ENCODE data around the gene RSPH10B.
"Not testable (repeated sequence)": the region's sequence is repeated elsewhere in the genome, so short reads cannot be mapped to it uniquely, and the experiment has no call there.

RSPH10B gene

DNA sequence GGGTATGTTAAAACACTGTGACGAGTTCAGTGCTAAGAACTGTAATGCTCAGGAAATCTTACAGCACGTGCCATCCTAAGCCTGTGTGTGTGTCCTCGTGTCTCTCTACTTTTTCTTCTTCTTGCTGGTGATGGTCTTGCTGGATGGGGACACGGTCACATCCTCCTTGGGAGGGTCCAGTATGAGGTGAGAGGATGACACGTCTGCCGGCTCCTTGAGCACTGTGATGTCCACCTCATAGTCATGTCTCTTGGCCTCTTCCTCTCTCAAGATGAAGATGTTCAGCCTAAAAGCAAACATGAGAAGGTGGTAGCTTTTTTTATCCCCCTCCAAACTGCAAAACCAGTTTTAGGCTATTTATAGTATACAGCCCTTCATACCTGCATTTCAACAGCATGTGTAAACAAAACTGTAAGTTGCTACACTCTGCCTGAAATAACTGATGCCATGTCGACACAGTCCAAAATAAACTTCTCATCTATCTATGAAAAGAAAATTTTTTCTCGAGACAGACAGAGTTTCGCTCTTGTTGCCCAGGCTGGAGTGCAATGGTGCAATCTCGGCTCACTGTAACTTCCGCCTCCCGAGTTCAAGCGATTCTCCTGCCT lies 44.1 kb downstream of the RSPH10B start:
- DNase-seq (ENCODE audit: low read depth in 3 of 3), result not testable (repeated sequence)

- not testable (repeated sequence) for DNase-seq (ENCODE audit: low read depth in 3 of 3)
Observed at GRCh38 chr7:5924630-5925029, 45.9 kb downstream of the RSPH10B start.

DNA sequence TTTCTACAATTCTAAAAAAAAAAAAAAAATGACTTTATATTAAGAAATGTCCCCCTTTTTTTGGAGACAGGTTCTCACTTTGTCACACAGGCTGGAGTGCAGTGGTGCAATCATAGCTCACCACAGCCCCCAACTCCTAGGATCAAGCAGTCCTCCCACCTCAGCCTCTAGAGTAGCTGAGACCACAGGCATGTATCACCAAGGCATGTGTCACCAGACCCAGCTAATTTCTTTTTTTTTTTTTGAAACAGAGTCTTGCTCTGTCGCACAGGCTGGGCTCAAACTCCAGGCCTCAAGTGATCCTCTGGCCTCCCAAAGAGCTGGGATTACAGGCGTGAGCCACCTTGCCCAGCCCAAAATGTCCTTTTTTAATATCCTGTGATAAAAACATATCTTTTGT lies 46.3 kb downstream of the RSPH10B start:
- DNase-seq (ENCODE audit: low read depth in 3 of 3), result not testable (repeated sequence)

DNA sequence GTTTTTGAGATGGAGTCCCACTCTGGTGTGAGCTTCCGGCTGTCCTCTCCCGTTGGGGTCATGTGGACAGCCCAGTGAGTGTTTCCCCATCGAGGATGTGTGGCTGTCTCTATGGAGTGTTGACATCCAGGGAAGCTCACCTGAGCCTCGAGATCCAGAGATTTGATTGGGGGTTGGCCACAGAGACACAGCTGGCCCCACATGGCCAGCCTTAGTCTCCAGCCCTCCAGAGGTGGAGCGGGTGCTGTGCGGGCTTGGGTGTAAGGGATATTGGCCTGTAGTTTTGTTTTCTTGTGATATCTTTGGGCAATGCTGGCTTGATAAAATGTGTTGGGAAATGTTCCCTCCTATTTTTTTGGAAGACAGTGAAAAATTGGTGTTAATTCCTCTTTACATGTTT lies 54.0 kb downstream of the RSPH10B start:
- not testable (repeated sequence) for DNase-seq (ENCODE audit: low read depth in 3 of 3)

GRCh38 chr7:5908835-5909234 lies 61.7 kb downstream of the RSPH10B start:
- not testable (repeated sequence) for DNase-seq (ENCODE audit: low read depth in 3 of 3)

- DNase-seq (ENCODE audit: low read depth in 3 of 3), result not testable (repeated sequence)
Observed at GRCh38 chr7:5904726-5905125, 65.8 kb downstream of the RSPH10B start.

DNA sequence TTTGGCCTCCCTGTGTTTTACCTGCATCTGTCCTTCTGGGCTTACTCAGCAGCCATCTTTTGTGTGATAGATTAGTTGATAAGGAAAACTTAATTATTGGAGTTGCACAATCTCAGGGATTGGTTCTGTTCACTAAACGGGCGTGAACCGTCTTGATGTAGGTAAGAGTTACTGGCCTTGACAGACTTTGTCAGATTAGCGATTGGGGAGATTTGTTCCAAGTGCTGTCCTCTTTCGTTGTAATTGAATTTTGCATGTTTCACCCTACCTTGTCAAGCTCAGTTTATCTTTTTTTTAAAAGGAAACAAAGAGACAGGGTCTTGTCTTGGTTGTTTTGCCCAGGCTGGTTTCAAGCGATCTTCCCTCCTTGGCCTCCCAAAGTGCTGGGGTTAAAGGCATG lies 67.5 kb downstream of the RSPH10B start:
- DNase-seq (ENCODE audit: low read depth in 3 of 3), result not testable (repeated sequence)

DNA sequence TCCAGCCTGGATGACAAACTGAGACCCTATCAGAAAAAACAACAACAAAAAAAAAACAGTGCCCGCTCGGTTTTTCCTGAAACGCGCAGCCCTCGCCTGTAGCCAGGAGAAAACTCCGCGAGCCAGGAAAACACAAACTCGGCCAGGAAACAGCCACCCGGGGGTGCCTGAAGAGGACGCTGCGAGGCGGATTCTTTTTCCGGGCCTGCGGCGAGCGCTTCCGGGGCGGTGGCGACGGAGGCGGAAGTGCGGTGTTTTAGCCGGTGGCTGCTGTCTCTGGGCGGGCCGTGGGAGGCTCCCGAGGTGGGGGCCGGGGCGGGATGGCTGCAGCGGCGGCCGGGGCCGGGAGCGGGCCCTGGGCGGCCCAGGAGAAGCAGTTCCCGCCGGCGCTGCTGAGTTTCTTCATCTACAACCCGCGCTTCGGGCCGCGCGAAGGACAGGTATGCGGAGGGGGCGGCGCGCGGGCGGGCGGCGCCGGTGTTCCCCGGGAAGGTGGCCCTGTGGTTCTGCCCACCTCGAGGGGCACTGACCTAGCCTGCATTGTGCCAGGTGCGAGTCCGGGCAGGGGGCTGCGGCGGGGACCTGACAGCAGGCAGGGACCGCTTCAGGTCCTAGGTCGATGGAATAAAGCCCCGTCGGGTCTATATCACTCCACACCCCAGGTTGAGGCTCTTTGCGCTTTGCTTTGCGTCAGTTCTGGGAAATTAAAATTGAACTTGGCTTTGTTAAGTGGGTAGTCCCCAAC lies 71.8 kb downstream of the RSPH10B start, which contains the start of gene CCZ1:
TSS of gene CCZ1 (plus strand) at position 254 of the 745 bp plus-strand sequence. CDS start at position 321, 67 bp downstream.
- peak; percentile 10 to 74 (median 53) for DNase-seq (ENCODE audit: low read depth in 3 of 3)

- not testable (repeated sequence) for DNase-seq (ENCODE audit: low read depth in 3 of 3)
Observed at GRCh38 chr7:5897369-5897919, 73.0 kb downstream of the RSPH10B start.

- DNase-seq (ENCODE audit: low read depth in 3 of 3), result no peak
Observed at GRCh38 chr7:5892498-5892897, 78.0 kb downstream of the RSPH10B start.

- DNase-seq (ENCODE audit: low read depth in 3 of 3), result not testable (repeated sequence)
Observed at GRCh38 chr7:5890244-5890643, 80.2 kb downstream of the RSPH10B start.

GRCh38 chr7:5888021-5888420 lies 82.5 kb downstream of the RSPH10B start:
- not testable (repeated sequence) for DNase-seq (ENCODE audit: low read depth in 3 of 3)

- not testable (repeated sequence) for DNase-seq (ENCODE audit: low read depth in 3 of 3)
Observed at GRCh38 chr7:5884431-5884830, 86.1 kb downstream of the RSPH10B start.

GRCh38 chr7:5880106-5880505 lies 90.4 kb downstream of the RSPH10B start:
- not testable (repeated sequence) for DNase-seq (ENCODE audit: low read depth in 3 of 3)

GRCh38 chr7:5879591-5879990 lies 90.9 kb downstream of the RSPH10B start:
- DNase-seq (ENCODE audit: low read depth in 3 of 3), result not testable (repeated sequence)

All from stimulated activated CD4-positive, alpha-beta T cell treated with anti-CD3 and anti-CD28 coated beads, TNF-alpha, amount 100 ng/mL, for 48 hours (primary cell).